ENCODE data around the gene AXIN1. TPM values are rescaled to one million over a fixed set of nuclear protein-coding genes. Genes with fewer than 3 reads are reported as not detected.
"Not testable (repeated sequence)": the region's sequence is repeated elsewhere in the genome, so short reads cannot be mapped to it uniquely, and the experiment has no call there.

Gene AXIN1
- total RNA-seq, 1 experiment from 2014 or later, result 43.7 TPM

DNA sequence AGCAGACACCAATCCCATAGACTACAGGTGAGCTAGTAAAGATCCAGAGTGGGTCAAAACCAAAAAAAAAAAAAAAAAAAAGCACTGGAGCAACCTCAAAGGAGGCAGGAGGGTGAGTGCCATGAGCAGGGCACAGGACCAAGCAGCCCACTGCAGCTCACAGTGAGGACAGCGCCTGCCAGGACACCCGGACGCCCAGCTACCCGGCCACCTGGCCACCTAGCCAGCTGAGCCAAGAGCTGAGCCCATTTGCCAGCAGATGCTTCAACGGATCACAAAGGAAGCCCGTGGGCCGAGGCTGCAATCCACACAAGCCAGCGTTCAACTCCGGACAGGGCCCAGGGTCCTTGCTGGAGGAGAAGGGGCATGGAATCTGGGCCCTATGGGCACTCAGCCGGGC lies 15.1 kb downstream of the AXIN1 start:
- intact Hi-C loops (cut with micrococcal nuclease), result no loop called here
- no TSS peak for BruUV-seq (replicated peaks)
- Mint-ChIP-seq H3K27me3 (ENCODE audit: insufficient read depth, unreplicated experiment) (no peaks in the 10 kb centered on the region), H3K36me3 (ENCODE audit: insufficient read depth, unreplicated experiment) (peaks cover 16% of the 10 kb centered on the region), H3K4me1 (ENCODE audit: insufficient read depth, unreplicated experiment) (peaks cover 15% of the 10 kb centered on the region), H3K9me3 (ENCODE audit: unreplicated experiment) (no peaks in the 10 kb centered on the region), H3K4me3 (ENCODE audit: unreplicated experiment) (no peak overlapping the region), H3K27ac (ENCODE audit: low read depth, unreplicated experiment) (no peak overlapping the region)
- TF ChIP-seq, protein P1, sequence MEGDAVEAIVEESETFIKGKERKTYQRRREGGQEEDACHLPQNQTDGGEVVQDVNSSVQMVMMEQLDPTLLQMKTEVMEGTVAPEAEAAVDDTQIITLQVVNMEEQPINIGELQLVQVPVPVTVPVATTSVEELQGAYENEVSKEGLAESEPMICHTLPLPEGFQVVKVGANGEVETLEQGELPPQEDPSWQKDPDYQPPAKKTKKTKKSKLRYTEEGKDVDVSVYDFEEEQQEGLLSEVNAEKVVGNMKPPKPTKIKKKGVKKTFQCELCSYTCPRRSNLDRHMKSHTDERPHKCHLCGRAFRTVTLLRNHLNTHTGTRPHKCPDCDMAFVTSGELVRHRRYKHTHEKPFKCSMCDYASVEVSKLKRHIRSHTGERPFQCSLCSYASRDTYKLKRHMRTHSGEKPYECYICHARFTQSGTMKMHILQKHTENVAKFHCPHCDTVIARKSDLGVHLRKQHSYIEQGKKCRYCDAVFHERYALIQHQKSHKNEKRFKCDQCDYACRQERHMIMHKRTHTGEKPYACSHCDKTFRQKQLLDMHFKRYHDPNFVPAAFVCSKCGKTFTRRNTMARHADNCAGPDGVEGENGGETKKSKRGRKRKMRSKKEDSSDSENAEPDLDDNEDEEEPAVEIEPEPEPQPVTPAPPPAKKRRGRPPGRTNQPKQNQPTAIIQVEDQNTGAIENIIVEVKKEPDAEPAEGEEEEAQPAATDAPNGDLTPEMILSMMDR (IDR thresholded peaks at IDR 0.05; ENCODE audit: unreplicated experiment), result no peak
- DNase-seq (ENCODE audit: unreplicated experiment), result no peak
- CTCF ChIA-PET, result interaction anchor here (0.6 to 1.3 kb wide), 2 partner anchors 23 to 24 kb away, joined by 3 read pairs; no protein-coding TSS in a partner anchor
- POLR2A ChIA-PET, result interaction anchor here (0.9 to 1.2 kb wide), 2 partner anchors 14 to 17 kb away, joined by 3 read pairs; no protein-coding TSS in a partner anchor

DNA sequence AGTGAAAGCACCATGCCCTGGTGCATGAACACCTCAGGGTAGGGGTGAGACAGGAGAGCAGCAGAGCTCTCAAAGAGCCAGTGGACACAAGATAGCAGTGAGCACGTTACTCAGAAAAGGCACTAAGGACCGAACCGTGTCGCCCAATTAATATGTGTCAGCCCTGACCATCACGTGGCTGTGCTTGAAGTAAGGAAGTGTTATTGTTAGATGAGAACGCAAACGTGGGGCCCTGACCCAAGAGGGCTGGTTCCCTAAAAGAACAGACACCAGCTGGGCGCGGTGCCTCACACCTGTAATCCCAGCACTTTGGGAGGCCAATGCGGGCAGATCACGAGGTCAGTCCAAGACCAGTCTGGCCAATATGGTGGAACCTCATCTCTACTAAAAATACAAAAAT lies 16.3 kb downstream of the AXIN1 start:
- POLR2A ChIA-PET, result no interaction called here
- CTCF ChIA-PET, result interaction anchor here (1.4 kb wide), 1 partner anchor 26 kb away, joined by 4 read pairs; no protein-coding TSS in a partner anchor
- no TSS peak for BruUV-seq (replicated peaks)
- TF ChIP-seq, protein P1 (IDR thresholded peaks at IDR 0.05; ENCODE audit: unreplicated experiment), result no peak
- no peak for DNase-seq (ENCODE audit: unreplicated experiment)
- Mint-ChIP-seq H3K36me3 (ENCODE audit: insufficient read depth, unreplicated experiment) (peaks cover 15% of the 10 kb centered on the region), H3K27me3 (ENCODE audit: insufficient read depth, unreplicated experiment) (no peaks in the 10 kb centered on the region), H3K4me3 (ENCODE audit: unreplicated experiment) (no peak overlapping the region), H3K27ac (ENCODE audit: low read depth, unreplicated experiment) (peak overlapping the region; percentile 54), H3K4me1 (ENCODE audit: insufficient read depth, unreplicated experiment) (peaks cover 15% of the 10 kb centered on the region), H3K9me3 (ENCODE audit: unreplicated experiment) (no peaks in the 10 kb centered on the region)
- intact Hi-C loops (cut with micrococcal nuclease), result no loop called here

DNA sequence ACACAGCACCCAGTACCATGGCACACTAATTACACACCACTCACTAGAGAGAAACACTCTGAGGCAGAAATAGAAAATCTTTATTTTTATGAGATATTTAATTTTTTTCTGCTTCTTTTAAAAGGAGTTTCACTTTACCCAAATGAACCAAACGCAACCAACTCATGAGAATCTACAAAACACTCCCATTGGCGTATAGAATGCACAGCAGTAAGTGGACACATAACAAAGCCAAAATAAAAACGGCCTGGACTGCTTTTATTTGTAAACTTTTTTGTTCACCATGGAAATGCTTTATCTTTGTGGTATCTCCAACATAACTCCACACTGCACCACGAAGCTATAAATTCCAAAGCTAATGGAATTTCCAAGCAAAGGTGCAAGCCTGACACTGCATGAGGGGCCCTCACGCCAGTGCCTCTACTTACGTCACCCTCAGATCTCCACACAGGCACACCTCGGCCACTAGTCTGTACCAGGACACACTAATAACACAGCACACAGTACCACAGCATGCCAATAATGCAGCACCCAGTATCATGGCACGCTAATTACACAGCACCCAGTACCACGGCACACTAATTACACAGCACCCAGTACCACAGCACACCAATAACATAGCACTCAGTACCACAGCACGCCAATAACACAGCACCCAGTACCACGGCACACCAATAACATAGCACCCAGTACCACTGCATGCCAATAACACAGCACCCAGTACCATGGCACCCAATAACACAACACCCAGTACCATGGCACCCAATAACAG lies 17.5 kb downstream of the AXIN1 start:
- intact Hi-C loops (cut with micrococcal nuclease); H3K9me3 Mint-ChIP-seq (ENCODE audit: unreplicated experiment); BruUV-seq (replicated peaks); DNase-seq (ENCODE audit: unreplicated experiment); H3K4me3 Mint-ChIP-seq (ENCODE audit: unreplicated experiment); POLR2A ChIA-PET; H3K27ac Mint-ChIP-seq (ENCODE audit: low read depth, unreplicated experiment); H3K27me3 Mint-ChIP-seq (ENCODE audit: insufficient read depth, unreplicated experiment): not testable (repeated sequence)
- Mint-ChIP-seq H3K36me3 (ENCODE audit: insufficient read depth, unreplicated experiment) (peaks cover 22% of the 10 kb centered on the region), H3K4me1 (ENCODE audit: insufficient read depth, unreplicated experiment) (peaks cover 13% of the 10 kb centered on the region)
- CTCF ChIA-PET, result interaction anchor here (0.6 to 1.4 kb wide), 3 partner anchors 27 to 238 kb away, joined by 3 to 4 read pairs (median 4); no protein-coding TSS in a partner anchor

DNA sequence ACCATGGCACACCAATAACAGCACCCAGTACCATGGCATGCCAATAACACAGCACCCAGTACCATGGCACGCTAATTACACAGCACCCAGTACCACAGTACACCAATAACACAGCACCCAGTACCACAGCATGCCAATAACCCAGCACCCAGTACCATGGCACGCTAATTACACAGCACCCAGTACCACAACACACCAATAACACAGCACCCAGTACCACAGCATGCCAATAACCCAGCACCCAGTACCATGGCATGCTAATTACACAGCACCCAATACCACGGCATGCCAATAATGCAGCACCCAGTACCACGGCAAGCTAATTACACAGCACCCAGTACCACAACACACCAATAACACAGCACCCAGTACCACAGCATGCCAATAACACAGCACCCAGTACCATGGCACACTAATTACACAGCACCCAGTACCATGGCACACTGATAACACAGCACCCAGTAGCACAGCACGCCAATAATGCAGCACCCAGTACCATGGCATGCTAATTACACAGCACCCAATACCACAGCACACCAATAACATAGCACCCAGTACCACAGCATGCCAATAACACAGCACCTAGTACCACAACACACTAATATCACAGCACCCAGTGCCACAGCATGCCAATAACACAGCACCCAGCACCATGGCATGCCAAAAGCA lies 18.2 kb downstream of the AXIN1 start:
- H3K27ac Mint-ChIP-seq (ENCODE audit: low read depth, unreplicated experiment); DNase-seq (ENCODE audit: unreplicated experiment); CTCF ChIA-PET: not testable (repeated sequence)

More for the DNA sequence above, 18.2 kb downstream of the AXIN1 start:
- BruUV-seq (replicated peaks); POLR2A ChIA-PET; H3K4me3 Mint-ChIP-seq (ENCODE audit: unreplicated experiment); intact Hi-C loops (cut with micrococcal nuclease); H3K4me1 Mint-ChIP-seq (ENCODE audit: insufficient read depth, unreplicated experiment); H3K9me3 Mint-ChIP-seq (ENCODE audit: unreplicated experiment); H3K27me3 Mint-ChIP-seq (ENCODE audit: insufficient read depth, unreplicated experiment): not testable (repeated sequence)
- peaks cover 23% of the 10 kb centered on the region for H3K36me3 Mint-ChIP-seq (ENCODE audit: insufficient read depth, unreplicated experiment)
